Neuronal stem cell (in vitro differentiated cells): Measurements from ENCODE around the gene CNTNAP2.

ENCODE experiments used
- DNase-seq: peaks from one replicate; pipeline ENCODE4 v3.0.0-alpha.2; 2013; ENCODE audit warnings: low spot score
- H2AFZ ChIP-seq: one replicate; pipeline ENCODE4 v1.6.1; 2013; ENCODE audit warnings: mild to moderate bottlenecking, low read length, inconsistent platforms
- H2AK5ac ChIP-seq: 2 replicates; pipeline ENCODE4 v1.6.1; 2013; ENCODE audit warnings: low read depth, mild to moderate bottlenecking, inconsistent platforms, low read length, moderate library complexity, mixed read lengths
- H2BK120ac ChIP-seq: 2 replicates; pipeline ENCODE4 v1.6.1; 2013; ENCODE audit warnings: low read depth, mild to moderate bottlenecking, inconsistent platforms, low read length, moderate library complexity, mixed read lengths
- H2BK12ac ChIP-seq: one replicate; pipeline ENCODE4 v1.6.1; 2013; ENCODE audit warnings: low read length, inconsistent platforms
- H2BK15ac ChIP-seq: 2 replicates; pipeline ENCODE4 v1.6.1; 2013; ENCODE audit warnings: mild to moderate bottlenecking, low read length, inconsistent platforms, mixed read lengths
- H2BK5ac ChIP-seq: one replicate; pipeline ENCODE4 v1.6.1; 2013; ENCODE audit warnings: inconsistent platforms, mild to moderate bottlenecking, low read length, moderate library complexity
- H3K14ac ChIP-seq: one replicate; pipeline ENCODE4 v1.6.1; 2013; ENCODE audit warnings: low read length, inconsistent platforms
- H3K18ac ChIP-seq: 2 replicates; pipeline ENCODE4 v1.6.1; 2013; ENCODE audit warnings: low read length, inconsistent platforms
- H3K23ac ChIP-seq: 2 replicates; pipeline ENCODE4 v1.6.1; 2013; ENCODE audit warnings: low read depth, mild to moderate bottlenecking, mixed read lengths, low read length, inconsistent platforms; ENCODE audit not compliant: poor library complexity
- H3K27ac ChIP-seq: replicated peaks from 3 replicates; pipeline ENCODE4 v1.5.1; 2013; ENCODE audit warnings: low read length, inconsistent platforms
- H3K27me3 ChIP-seq, 3 experiments: 2 replicates each; pipeline ENCODE4 v1.6.1; 2013; ENCODE audit warnings: low read length in 3 of 3, mild to moderate bottlenecking in 2 of 3, inconsistent platforms in 1 of 3, low read depth in 1 of 3, mixed read lengths in 1 of 3, moderate library complexity in 1 of 3; ENCODE audit not compliant: control insufficient read depth in 3 of 3, insufficient read depth in 3 of 3
- H3K36me3 ChIP-seq, 2 donors: replicated peaks in 1 of 2; 2 replicates each; pipeline ENCODE4 v1.6.1; 2013; ENCODE audit warnings: low read length in 2 of 2; ENCODE audit not compliant: control insufficient read depth in 2 of 2, insufficient read depth in 2 of 2
- H3K4ac ChIP-seq: 2 replicates; pipeline ENCODE4 v1.6.1; 2013; ENCODE audit warnings: inconsistent platforms, mild to moderate bottlenecking, low read length, moderate library complexity
- H3K4me1 ChIP-seq, 2 donors: 1 replicate in 1 of 2; 2 replicates in 1 of 2; pipeline ENCODE4 v1.6.1; 2013; ENCODE audit warnings: low read length in 2 of 2, low read depth in 1 of 2; ENCODE audit not compliant: control insufficient read depth in 2 of 2, insufficient read depth in 1 of 2
- H3K4me2 ChIP-seq: one replicate; pipeline ENCODE4 v1.6.1; 2013; ENCODE audit warnings: mild to moderate bottlenecking, low read length, inconsistent platforms; ENCODE audit not compliant: insufficient read depth, poor library complexity, severe bottlenecking
- H3K4me3 ChIP-seq, 2 donors: 2 replicates each; pipeline ENCODE4 v1.5.1; 2013; ENCODE audit warnings: low read length in 2 of 2, mild to moderate bottlenecking in 2 of 2, inconsistent platforms in 1 of 2, moderate library complexity in 1 of 2
- H3K79me1 ChIP-seq: one replicate; pipeline ENCODE4 v1.6.1; 2013; ENCODE audit warnings: low read depth, mild to moderate bottlenecking, inconsistent platforms, low read length, moderate library complexity
- H3K9ac ChIP-seq: one replicate; pipeline ENCODE4 v1.6.1; 2013; ENCODE audit warnings: mild to moderate bottlenecking, low read depth, low read length, inconsistent platforms; ENCODE audit not compliant: poor library complexity
- H3K9me3 ChIP-seq, 2 donors: replicated peaks in 1 of 2; 2 replicates each; pipeline versions ENCODE3 to v1.6.1; 2013; ENCODE audit warnings: low read length in 2 of 2, mild to moderate bottlenecking in 2 of 2, inconsistent platforms in 1 of 2, low read depth in 1 of 2, mixed read lengths in 1 of 2, moderate library complexity in 1 of 2; ENCODE audit not compliant: control insufficient read depth in 2 of 2, insufficient read depth in 1 of 2
- H4K8ac ChIP-seq: one replicate; pipeline ENCODE4 v1.6.1; 2013; ENCODE audit warnings: low read depth, mild to moderate bottlenecking, inconsistent platforms, low read length, moderate library complexity
- H4K91ac ChIP-seq: one replicate; pipeline ENCODE4 v1.6.1; 2013; ENCODE audit warnings: low read length, low read depth, mild to moderate bottlenecking, inconsistent platforms; ENCODE audit not compliant: poor library complexity
- WGBS, 2 donors: extraction: QIAGEN DNeasy Blood & Tissue Kit; methylation state at CpG; one replicate each; pipeline ENCODE4 v1.1.7; 2013; ENCODE audit warnings: missing lambda C conversion rate in 2 of 2, mixed read lengths in 1 of 2; ENCODE audit not compliant: insufficient read length in 2 of 2, insufficient replicate concordance in 1 of 2; ENCODE audit errors: extremely low coverage in 2 of 2; 5-methylcytosine and 5-hydroxymethylcytosine counted together

The CNTNAP2 gene

GRCh38 chr7:146670532-146670931, 553.9 kb downstream of the CNTNAP2 start:
- Histone ChIP-seq H3K4me3 (no peak overlapping the region), H3K9ac (no peak overlapping the region), H3K23ac (no peak overlapping the region), H3K9me3 (no peaks in the 10 kb centered on the region), H3K27ac (no peak overlapping the region), H2BK120ac (no peak overlapping the region), H3K27me3 (no peaks in the 10 kb centered on the region), H4K91ac (no peak overlapping the region), H2BK12ac (no peak overlapping the region), H3K4me2 (no peak overlapping the region), H2AK5ac (no peak overlapping the region), H3K36me3 (no peaks in the 10 kb centered on the region), H3K4ac (no peak overlapping the region), H3K4me1 (no peaks in the 10 kb centered on the region), H2AFZ (no peak overlapping the region), H3K18ac (no peak overlapping the region), H3K14ac (no peak overlapping the region), H2BK15ac (no peak overlapping the region), H3K79me1 (no peaks in the 10 kb centered on the region), H4K8ac (no peak overlapping the region), H2BK5ac (no peak overlapping the region)
- WGBS, 2 donors: no CpG with 5 or more reads among the region's 2 CpGs
- no peak for DNase-seq

- H3K9ac ChIP-seq: no peak overlapping the region
- no peak overlapping the region for H3K14ac ChIP-seq
- no peak overlapping the region for H3K4me2 ChIP-seq
- no peaks in the 10 kb centered on the region for H3K9me3 ChIP-seq
- no peak overlapping the region for H3K18ac ChIP-seq
- H3K36me3 ChIP-seq: no peaks in the 10 kb centered on the region
- H3K4ac ChIP-seq: no peak overlapping the region
- no peak overlapping the region for H2BK12ac ChIP-seq
- no peaks in the 10 kb centered on the region for H3K4me1 ChIP-seq
- H2AFZ ChIP-seq: no peak overlapping the region
- no peak overlapping the region for H2BK5ac ChIP-seq
- H4K91ac ChIP-seq: no peak overlapping the region
- no peak overlapping the region for H2AK5ac ChIP-seq
- no peak overlapping the region for H3K23ac ChIP-seq
- H2BK120ac ChIP-seq: no peak overlapping the region
- H3K27me3 ChIP-seq: no peaks in the 10 kb centered on the region
- H4K8ac ChIP-seq: no peak overlapping the region
- no peak overlapping the region for H3K27ac ChIP-seq
- H3K4me3 ChIP-seq: no peak overlapping the region
- H3K79me1 ChIP-seq: no peaks in the 10 kb centered on the region
- DNase-seq: no peak
- H2BK15ac ChIP-seq: no peak overlapping the region
These were observed 564.9 kb downstream of the CNTNAP2 start for GRCh38 chr7:146681487-146681886.

DNA sequence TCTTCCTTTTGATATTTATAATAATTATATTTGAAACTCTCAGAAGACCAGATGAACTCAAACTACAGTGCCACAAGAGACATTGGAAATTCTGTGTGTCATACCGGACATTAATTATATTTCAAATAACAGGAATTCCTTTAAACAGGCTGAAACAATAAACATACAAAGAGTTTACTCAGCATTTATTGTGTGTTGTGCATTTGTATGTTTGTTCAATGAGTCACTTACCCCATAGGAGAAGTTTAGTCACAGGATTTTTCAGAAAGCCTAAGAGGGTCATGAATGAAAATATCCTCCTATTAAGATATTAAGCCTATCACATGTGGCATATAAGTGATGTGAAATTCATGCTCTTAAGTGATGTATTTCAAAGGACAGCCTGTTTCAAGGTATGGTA, 566.8 kb downstream of the CNTNAP2 start:
- Histone ChIP-seq H4K91ac (no peak overlapping the region), H3K27me3 (no peaks in the 10 kb centered on the region), H3K4ac (no peak overlapping the region), H3K36me3 (no peaks in the 10 kb centered on the region), H2BK5ac (no peak overlapping the region), H3K9me3 (no peaks in the 10 kb centered on the region), H2AFZ (no peak overlapping the region), H3K4me2 (no peak overlapping the region), H3K27ac (no peak overlapping the region), H2BK15ac (no peak overlapping the region), H3K4me3 (no peak overlapping the region), H3K4me1 (no peaks in the 10 kb centered on the region), H2BK120ac (no peak overlapping the region), H4K8ac (no peak overlapping the region), H3K14ac (no peak overlapping the region), H2AK5ac (no peak overlapping the region), H3K79me1 (no peaks in the 10 kb centered on the region), H2BK12ac (no peak overlapping the region), H3K18ac (no peak overlapping the region), H3K9ac (no peak overlapping the region), H3K23ac (no peak overlapping the region)
- no peak for DNase-seq
- WGBS, 2 donors: no CpG with 5 or more reads among the region's 1 CpG

GRCh38 chr7:146690987-146691386, 574.4 kb downstream of the CNTNAP2 start:
- Histone ChIP-seq H3K18ac (no peak overlapping the region), H3K27me3 (no peaks in the 10 kb centered on the region), H3K79me1 (no peaks in the 10 kb centered on the region), H3K9ac (no peak overlapping the region), H2BK15ac (no peak overlapping the region), H3K4me1 (no peaks in the 10 kb centered on the region), H3K36me3 (no peaks in the 10 kb centered on the region), H2BK12ac (no peak overlapping the region), H4K8ac (no peak overlapping the region), H3K14ac (no peak overlapping the region), H2AFZ (no peak overlapping the region), H2BK120ac (no peak overlapping the region), H3K4me2 (no peak overlapping the region), H2AK5ac (no peak overlapping the region), H3K4me3 (no peak overlapping the region), H3K27ac (no peak overlapping the region), H3K4ac (no peak overlapping the region), H3K23ac (no peak overlapping the region), H2BK5ac (no peak overlapping the region), H3K9me3 (no peaks in the 10 kb centered on the region), H4K91ac (no peak overlapping the region)
- WGBS, 2 donors: no CpG with 5 or more reads among the region's 3 CpGs
- DNase-seq: no peak
